Adrenal gland (tissue), 5 donors: ENCODE results near the gene SLC38A5.

Experiments used
- POLR2A ChIP-seq, 2 donors: fragments of 450-650 bp; IDR thresholded peaks; one replicate each; pipeline ENCODE4 v1.6.1; 2017; ENCODE audit warnings: antibody characterized with exemption in 2 of 2, mild to moderate bottlenecking in 2 of 2, moderate library complexity in 1 of 2
- TF ChIP-seq, protein P1 (sequence below), 6 experiments: fragments of 450-650 bp in 4 of 6; fragments of 200-600 bp in 2 of 6; sonication (generic) in 1 of 6; IDR thresholded peaks; 1 replicate in 5 of 6; 2 replicates in 1 of 6; pipeline versions ENCODE4 v1.5.1 to v1.8.0; 2016 to 2021; ENCODE audit warnings: antibody characterized with exemption in 6 of 6, mild to moderate bottlenecking in 2 of 6, moderate library complexity in 1 of 6
- donor health status: DM: no; HTN: no; CAD: no.

DNA sequence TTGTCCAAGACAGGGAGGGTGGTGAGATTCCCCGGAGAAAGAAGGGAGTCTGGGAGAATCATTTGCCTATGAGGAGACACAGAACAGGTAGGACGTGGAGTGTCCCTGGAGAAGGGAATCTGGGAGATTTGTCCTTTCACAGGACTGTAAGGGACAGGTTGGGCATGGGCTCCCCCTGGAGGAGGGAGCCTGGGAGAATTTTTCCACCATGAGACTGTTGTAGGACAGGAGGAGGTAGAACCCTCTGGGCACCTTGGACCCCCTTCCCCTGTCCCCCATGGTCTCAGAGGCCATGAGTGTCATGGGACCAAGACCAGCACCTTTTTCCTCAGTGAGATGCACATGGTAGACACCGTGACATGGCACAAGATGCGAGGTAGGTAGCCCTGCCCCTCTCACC is 41.5 kb upstream of the SLC38A5 start:
- TF ChIP-seq, protein P1, sequence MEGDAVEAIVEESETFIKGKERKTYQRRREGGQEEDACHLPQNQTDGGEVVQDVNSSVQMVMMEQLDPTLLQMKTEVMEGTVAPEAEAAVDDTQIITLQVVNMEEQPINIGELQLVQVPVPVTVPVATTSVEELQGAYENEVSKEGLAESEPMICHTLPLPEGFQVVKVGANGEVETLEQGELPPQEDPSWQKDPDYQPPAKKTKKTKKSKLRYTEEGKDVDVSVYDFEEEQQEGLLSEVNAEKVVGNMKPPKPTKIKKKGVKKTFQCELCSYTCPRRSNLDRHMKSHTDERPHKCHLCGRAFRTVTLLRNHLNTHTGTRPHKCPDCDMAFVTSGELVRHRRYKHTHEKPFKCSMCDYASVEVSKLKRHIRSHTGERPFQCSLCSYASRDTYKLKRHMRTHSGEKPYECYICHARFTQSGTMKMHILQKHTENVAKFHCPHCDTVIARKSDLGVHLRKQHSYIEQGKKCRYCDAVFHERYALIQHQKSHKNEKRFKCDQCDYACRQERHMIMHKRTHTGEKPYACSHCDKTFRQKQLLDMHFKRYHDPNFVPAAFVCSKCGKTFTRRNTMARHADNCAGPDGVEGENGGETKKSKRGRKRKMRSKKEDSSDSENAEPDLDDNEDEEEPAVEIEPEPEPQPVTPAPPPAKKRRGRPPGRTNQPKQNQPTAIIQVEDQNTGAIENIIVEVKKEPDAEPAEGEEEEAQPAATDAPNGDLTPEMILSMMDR (IDR thresholded peaks at IDR 0.05), result peak in 5 of 6 experiments; percentile 8 to 32 (median 25)
- TF ChIP-seq POLR2A (IDR thresholded peaks at IDR 0.05), result no peak
